ENCODE data around the gene C7orf57. TPM values are rescaled to one million over a fixed set of nuclear protein-coding genes. Genes with fewer than 3 reads are reported as not detected.
"Not testable (repeated sequence)": the region's sequence is repeated elsewhere in the genome, so short reads cannot be mapped to it uniquely, and the experiment has no call there.

The C7orf57 gene
- under 1 TPM; 0.12 to 0.56 TPM for total RNA-seq

DNA sequence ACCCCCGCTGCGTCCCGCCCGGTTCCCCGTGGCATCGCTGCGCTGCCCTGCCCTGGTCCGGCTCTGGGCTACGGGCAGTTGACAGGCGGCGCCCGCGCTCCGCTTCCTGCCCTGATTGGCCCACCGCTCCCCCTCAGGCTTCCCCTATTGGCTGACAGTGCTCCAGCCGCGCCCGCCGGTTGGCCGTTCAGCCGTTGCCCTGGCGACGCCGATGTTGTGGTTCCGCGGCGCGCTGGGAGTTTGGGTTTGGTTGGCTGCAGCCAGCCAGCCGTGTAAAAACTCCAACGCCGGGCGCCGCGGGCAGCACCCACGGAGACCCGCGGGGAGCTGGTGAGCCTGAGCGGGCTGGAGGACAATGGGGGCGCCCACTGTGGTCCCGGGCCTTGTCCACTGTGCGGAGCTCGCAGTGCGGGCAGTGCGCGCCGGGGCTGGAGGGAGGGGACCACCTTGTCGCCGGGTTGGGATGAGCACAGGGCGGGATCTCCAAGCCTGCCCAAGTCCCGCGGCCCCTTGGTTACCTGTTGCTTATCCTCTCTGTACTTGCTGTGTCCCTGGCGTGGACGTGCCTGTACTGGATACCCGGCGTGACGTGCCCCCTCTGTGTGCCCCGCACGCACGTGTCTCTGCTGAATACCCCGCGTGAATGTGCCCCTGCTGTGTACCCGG, at the start of gene C7orf57:
Gene C7orf57 (plus strand): TSS at position 243 of the 666 bp plus-strand sequence. CDS start 766 bp downstream, outside the sequence.
- Mint-ChIP-seq H3K4me3 (peak within 1 kb of the TSS; percentile 85 to 88), H3K4me1 (ENCODE audit: low read depth) (peaks cover 7% of the 10 kb centered on the region), H3K9me3 (peaks cover 0 to 2% of the 10 kb centered on the region in 2 donors), H3K27me3 (ENCODE audit: low read depth) (peaks cover 65% of the 10 kb centered on the region), H3K27ac (peak within 1 kb of the TSS; percentile 79), H3K36me3 (ENCODE audit: insufficient read depth in 2 of 2) (no peaks in the 10 kb centered on the region)
- DNase-seq (peak; percentile 88 to 90), ATAC-seq (replicated peaks in 1 of 2) (peak; percentile 99)

- no peak for DNase-seq
- no peaks in the 10 kb centered on the region for H3K36me3 Mint-ChIP-seq (ENCODE audit: insufficient read depth in 2 of 2)
- peaks cover 18% of the 10 kb centered on the region for H3K4me1 Mint-ChIP-seq (ENCODE audit: low read depth)
- H3K4me3 Mint-ChIP-seq = no peak overlapping the region
- no peaks in the 10 kb centered on the region for H3K27me3 Mint-ChIP-seq (ENCODE audit: low read depth)
- no peaks in the 10 kb centered on the region for H3K9me3 Mint-ChIP-seq
- H3K27ac Mint-ChIP-seq = no peak overlapping the region
- ATAC-seq (replicated peaks in 1 of 2) = no peak
Measured at GRCh38 chr7:47988496-47989386, 46.6 kb upstream of the C7orf57 start.

GRCh38 chr7:47989607-47990400, 45.5 kb upstream of the C7orf57 start:
- H3K9me3 Mint-ChIP-seq; H3K36me3 Mint-ChIP-seq (ENCODE audit: insufficient read depth in 2 of 2); H3K27me3 Mint-ChIP-seq (ENCODE audit: low read depth); DNase-seq; ATAC-seq (replicated peaks in 1 of 2); H3K4me3 Mint-ChIP-seq; H3K27ac Mint-ChIP-seq: not testable (repeated sequence)
- peaks cover 18% of the 10 kb centered on the region for H3K4me1 Mint-ChIP-seq (ENCODE audit: low read depth)

DNA sequence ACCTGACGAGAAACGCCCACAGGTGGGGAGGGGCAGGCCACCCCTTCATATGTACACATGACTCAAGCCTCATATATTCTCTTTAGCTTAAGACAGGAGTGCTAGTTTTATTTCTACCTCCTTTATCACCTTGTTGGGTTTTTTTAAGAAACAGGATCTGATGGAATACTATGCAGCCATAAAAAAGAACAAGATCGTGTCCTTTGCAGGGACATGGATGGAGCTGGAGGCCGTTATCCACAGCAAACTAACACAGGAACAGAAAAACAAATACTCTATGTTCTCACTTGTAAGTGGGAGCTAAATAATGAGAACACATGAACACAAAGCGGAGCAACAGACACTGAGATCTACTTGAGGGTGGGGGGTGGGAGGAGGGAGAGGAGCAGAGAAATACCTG, 44.8 kb upstream of the C7orf57 start:
- peaks cover 0 to 4% of the 10 kb centered on the region in 2 donors for H3K36me3 Mint-ChIP-seq (ENCODE audit: insufficient read depth in 2 of 2)
- H3K4me3 Mint-ChIP-seq = peak overlapping the region in 1 of 2 donors; percentile 32
- H3K27ac Mint-ChIP-seq = no peak overlapping the region
- no peaks in the 10 kb centered on the region for H3K27me3 Mint-ChIP-seq (ENCODE audit: low read depth)
- peaks cover 18% of the 10 kb centered on the region for H3K4me1 Mint-ChIP-seq (ENCODE audit: low read depth)
- ATAC-seq (replicated peaks in 1 of 2) = no peak
- H3K9me3 Mint-ChIP-seq = peaks cover 8 to 11% of the 10 kb centered on the region in 2 donors
- DNase-seq = no peak

DNA sequence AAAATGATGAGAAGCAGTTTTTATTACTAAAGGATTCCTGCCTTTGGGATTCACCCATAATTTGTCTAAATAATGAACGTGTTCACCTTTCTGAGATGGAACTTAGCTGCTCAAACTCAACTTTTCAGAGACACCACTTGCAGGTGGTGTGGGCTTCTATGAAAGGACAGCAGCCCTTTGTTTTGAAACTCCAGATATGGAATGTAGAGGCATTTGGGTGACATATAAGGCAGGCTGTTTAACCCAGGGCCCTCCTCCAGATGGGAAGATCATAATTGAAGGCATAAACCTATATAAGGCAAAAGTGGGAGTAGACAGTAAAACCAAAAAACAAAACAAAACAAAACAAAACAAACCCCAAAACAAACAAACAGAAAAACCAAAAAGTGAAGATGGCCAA, 44.1 kb upstream of the C7orf57 start:
- Mint-ChIP-seq H3K27me3 (ENCODE audit: low read depth) (no peaks in the 10 kb centered on the region), H3K4me3 (peak overlapping the region; percentile 90 to 97), H3K36me3 (ENCODE audit: insufficient read depth in 2 of 2) (peaks cover 0 to 4% of the 10 kb centered on the region in 2 donors), H3K9me3 (peaks cover 8 to 11% of the 10 kb centered on the region in 2 donors), H3K27ac (peak overlapping the region; percentile 91), H3K4me1 (ENCODE audit: low read depth) (peaks cover 18% of the 10 kb centered on the region)
- DNase-seq (no peak), ATAC-seq (replicated peaks in 1 of 2) (no peak)

DNA sequence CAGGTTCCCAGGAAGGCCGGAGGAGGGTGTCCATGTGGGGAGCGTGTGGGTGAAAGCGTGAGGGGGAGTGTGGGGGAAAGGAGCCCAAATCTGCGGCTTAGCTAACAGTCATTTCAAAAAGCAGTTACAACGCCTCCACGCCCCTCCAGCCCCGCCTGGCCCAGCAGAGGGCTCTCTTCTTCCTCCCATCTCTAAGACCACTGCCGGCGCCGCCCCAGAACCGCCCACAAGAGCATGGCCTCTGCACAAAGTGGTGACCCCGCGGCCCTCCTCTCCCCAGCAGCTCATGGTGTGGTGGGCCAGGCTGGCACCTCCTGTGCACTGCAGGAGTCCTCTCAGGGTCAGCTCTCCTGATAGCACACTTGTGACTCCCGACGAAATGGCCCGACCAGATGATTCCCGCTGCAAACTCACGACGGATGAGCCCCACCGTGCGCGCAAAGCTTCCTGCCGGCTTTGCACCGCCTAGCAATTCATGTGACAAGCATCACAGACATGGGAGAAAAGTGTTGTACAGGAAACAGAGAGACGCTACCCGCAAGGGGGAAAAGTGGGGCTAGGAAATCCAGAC, 43.5 kb upstream of the C7orf57 start:
- Mint-ChIP-seq H3K36me3 (ENCODE audit: insufficient read depth in 2 of 2) (peaks cover 0 to 4% of the 10 kb centered on the region in 2 donors), H3K27ac (peak overlapping the region; percentile 98), H3K4me3 (peak overlapping the region; percentile 90 to 97), H3K4me1 (ENCODE audit: low read depth) (peaks cover 18% of the 10 kb centered on the region), H3K9me3 (peaks cover 8 to 11% of the 10 kb centered on the region in 2 donors), H3K27me3 (ENCODE audit: low read depth) (no peaks in the 10 kb centered on the region)
- ATAC-seq (replicated peaks in 1 of 2) = peak; percentile 99
- peak; percentile 88 to 89 for DNase-seq

DNA sequence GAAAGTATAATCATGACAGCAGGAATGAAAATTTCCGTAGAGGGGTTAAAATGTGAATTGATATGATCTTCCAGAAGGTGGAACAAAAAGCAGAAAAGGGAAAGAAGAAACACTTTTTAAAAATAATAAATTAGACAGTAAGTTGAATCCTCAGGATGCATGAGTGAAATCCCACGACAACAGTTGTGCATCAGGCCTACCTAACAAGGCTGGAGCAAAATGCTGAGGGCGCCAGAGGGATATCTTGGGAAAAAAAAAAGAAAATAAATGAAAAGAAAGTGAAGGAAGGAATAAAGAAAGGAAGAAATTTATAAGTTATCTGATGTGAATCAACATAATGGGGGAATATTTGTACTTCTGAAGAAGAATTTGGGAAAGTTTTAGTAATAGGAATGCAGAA, 42.9 kb upstream of the C7orf57 start:
- H3K27ac Mint-ChIP-seq = peak overlapping the region; percentile 98
- ATAC-seq (replicated peaks in 1 of 2) (no peak), DNase-seq (no peak)
- peak overlapping the region; percentile 90 to 97 for H3K4me3 Mint-ChIP-seq
- peaks cover 0 to 4% of the 10 kb centered on the region in 2 donors for H3K36me3 Mint-ChIP-seq (ENCODE audit: insufficient read depth in 2 of 2)
- H3K4me1 Mint-ChIP-seq (ENCODE audit: low read depth) = peaks cover 18% of the 10 kb centered on the region
- H3K27me3 Mint-ChIP-seq (ENCODE audit: low read depth) = no peaks in the 10 kb centered on the region
- H3K9me3 Mint-ChIP-seq = peaks cover 8 to 11% of the 10 kb centered on the region in 2 donors

GRCh38 chr7:47999413-47999812, 35.9 kb upstream of the C7orf57 start:
- Mint-ChIP-seq H3K4me3 (no peak overlapping the region), H3K27me3 (ENCODE audit: low read depth) (no peaks in the 10 kb centered on the region), H3K27ac (no peak overlapping the region), H3K36me3 (ENCODE audit: insufficient read depth in 2 of 2) (peaks cover 2 to 4% of the 10 kb centered on the region in 2 donors), H3K4me1 (ENCODE audit: low read depth) (no peaks in the 10 kb centered on the region), H3K9me3 (peaks cover 8 to 11% of the 10 kb centered on the region in 2 donors)
- DNase-seq = no peak
- no peak for ATAC-seq (replicated peaks in 1 of 2)

GRCh38 chr7:48000164-48000563, 35.2 kb upstream of the C7orf57 start:
- H3K36me3 Mint-ChIP-seq (ENCODE audit: insufficient read depth in 2 of 2); ATAC-seq (replicated peaks in 1 of 2); H3K27me3 Mint-ChIP-seq (ENCODE audit: low read depth); DNase-seq; H3K4me1 Mint-ChIP-seq (ENCODE audit: low read depth); H3K27ac Mint-ChIP-seq; H3K9me3 Mint-ChIP-seq; H3K4me3 Mint-ChIP-seq: not testable (repeated sequence)

DNA sequence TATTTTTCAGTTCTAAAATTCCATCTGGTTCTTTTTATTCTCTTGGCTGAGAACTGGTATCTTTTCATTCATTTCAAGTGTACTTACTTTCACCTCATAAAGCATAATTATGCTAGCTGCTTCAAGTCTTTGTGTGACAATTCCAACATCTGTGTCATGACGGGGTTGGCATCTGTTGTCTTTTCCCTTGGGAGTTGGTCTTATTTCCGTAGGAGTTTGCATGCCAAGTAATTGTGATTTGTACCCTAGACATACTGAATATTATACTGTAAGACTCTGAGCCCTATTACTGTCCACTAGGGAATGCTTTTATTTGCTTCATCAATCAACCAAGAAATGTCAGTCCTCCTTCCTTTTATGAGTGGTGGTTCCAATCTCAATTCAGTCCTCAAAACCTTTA, 31.3 kb upstream of the C7orf57 start:
- ATAC-seq (replicated peaks in 1 of 2) (no peak), DNase-seq (no peak)
- H3K36me3 Mint-ChIP-seq (ENCODE audit: insufficient read depth in 2 of 2) = peaks cover 0 to 2% of the 10 kb centered on the region in 2 donors
- H3K27ac Mint-ChIP-seq = no peak overlapping the region
- no peaks in the 10 kb centered on the region for H3K27me3 Mint-ChIP-seq (ENCODE audit: low read depth)
- H3K9me3 Mint-ChIP-seq = no peaks in the 10 kb centered on the region
- H3K4me3 Mint-ChIP-seq = no peak overlapping the region
- no peaks in the 10 kb centered on the region for H3K4me1 Mint-ChIP-seq (ENCODE audit: low read depth)

- H3K27ac Mint-ChIP-seq = no peak overlapping the region
- DNase-seq (no peak), ATAC-seq (replicated peaks in 1 of 2) (no peak)
- no peaks in the 10 kb centered on the region for H3K27me3 Mint-ChIP-seq (ENCODE audit: low read depth)
- H3K4me3 Mint-ChIP-seq = no peak overlapping the region
- no peaks in the 10 kb centered on the region for H3K4me1 Mint-ChIP-seq (ENCODE audit: low read depth)
- peaks cover 0 to 2% of the 10 kb centered on the region in 2 donors for H3K36me3 Mint-ChIP-seq (ENCODE audit: insufficient read depth in 2 of 2)
- H3K9me3 Mint-ChIP-seq = no peaks in the 10 kb centered on the region
Measured at GRCh38 chr7:48004638-48005037, 30.7 kb upstream of the C7orf57 start.

- H3K27me3 Mint-ChIP-seq (ENCODE audit: low read depth) = no peaks in the 10 kb centered on the region
- no peaks in the 10 kb centered on the region for H3K9me3 Mint-ChIP-seq
- H3K36me3 Mint-ChIP-seq (ENCODE audit: insufficient read depth in 2 of 2) = peaks cover 0 to 2% of the 10 kb centered on the region in 2 donors
- DNase-seq (no peak), ATAC-seq (replicated peaks in 1 of 2) (no peak)
- H3K4me1 Mint-ChIP-seq (ENCODE audit: low read depth) = no peaks in the 10 kb centered on the region
- no peak overlapping the region for H3K27ac Mint-ChIP-seq
- no peak overlapping the region for H3K4me3 Mint-ChIP-seq
Measured at GRCh38 chr7:48006866-48007265, 28.5 kb upstream of the C7orf57 start.

Data from activated T-cell treated with anti-CD3 and anti-CD28 coated beads, Interleukin-2, amount 50 U/mL, for 72 hours (primary cell).